Aorta (tissue), 5 donors: ENCODE data around the gene ANKRD11. TPM values are rescaled to one million over a fixed set of nuclear protein-coding genes. Genes with fewer than 3 reads are reported as not detected.
"Not testable (repeated sequence)": the region's sequence is repeated elsewhere in the genome, so short reads cannot be mapped to it uniquely, and the experiment has no call there.

ENCODE experiments used
- ATAC-seq: fragments of 200-7000 bp; cut with Tn5 transposase; one replicate; pipeline ENCODE4 v1.9.1; 2022; ENCODE audit warnings: moderate library complexity; ENCODE audit not compliant: low FRiP score
- DNase-seq, 2 donors: peaks; one replicate each; pipeline ENCODE4 v3.0.0-alpha.2; 2020
- H3K27ac ChIP-seq, 2 donors: one replicate each; pipeline ENCODE4 v1.5.1; 2013; ENCODE audit warnings: low read length in 2 of 2, mild to moderate bottlenecking in 2 of 2, moderate library complexity in 2 of 2, control low read depth in 1 of 2, inconsistent platforms in 1 of 2, low read depth in 1 of 2
- H3K27me3 ChIP-seq, 2 donors: one replicate each; pipeline ENCODE4 v1.6.1; 2013; ENCODE audit warnings: control low read depth in 1 of 2, low read length in 1 of 2, mild to moderate bottlenecking in 1 of 2, moderate library complexity in 1 of 2; ENCODE audit not compliant: insufficient read depth in 2 of 2, control insufficient read depth in 1 of 2
- H3K36me3 ChIP-seq, 2 donors: one replicate each; pipeline ENCODE4 v1.6.1; 2013; ENCODE audit warnings: control low read depth in 1 of 2, low read length in 1 of 2, mild to moderate bottlenecking in 1 of 2; ENCODE audit not compliant: insufficient read depth in 2 of 2, control insufficient read depth in 1 of 2
- H3K4me1 ChIP-seq, 2 donors: one replicate each; pipeline ENCODE4 v1.6.1; 2013; ENCODE audit warnings: low read length in 2 of 2, control low read depth in 1 of 2, mild to moderate bottlenecking in 1 of 2, moderate library complexity in 1 of 2; ENCODE audit not compliant: insufficient read depth in 2 of 2, control insufficient read depth in 1 of 2
- H3K4me3 ChIP-seq, 2 donors: one replicate each; pipeline ENCODE4 v1.5.1; 2013; ENCODE audit warnings: low read length in 2 of 2, control low read depth in 1 of 2, mild to moderate bottlenecking in 1 of 2
- H3K9me3 ChIP-seq: one replicate; pipeline ENCODE4 v1.6.1; 2013; ENCODE audit warnings: mild to moderate bottlenecking, low read length; ENCODE audit not compliant: control insufficient read depth
- WGBS, 2 donors: extraction: QIAGEN DNeasy Blood & Tissue Kit; methylation state at CpG; one replicate each; pipeline ENCODE4 v1.1.7; 2013; 5-methylcytosine and 5-hydroxymethylcytosine counted together
- intact Hi-C, 2 donors: fragments of 100-400 bp; cut with DNase I; formaldehyde crosslinking; loops; one replicate each; pipeline versions ENCODE4 v1.14.2 to v1.15.0; 2022
- polyA plus RNA-seq, 2 donors: library from polyadenylated mRNA; stranded (reverse); fragments of 200-250 nt; gene quantifications; one replicate each; pipeline ENCODE4 v1.2.3, GENCODE V29; 2013
- total RNA-seq, 2 donors: library from RNA; stranded (reverse); fragmentation: NEBNext Ultra II Directional; extraction: Animal tissue kit (Norgen Biotek cat#: 25700); gene quantifications; one replicate each; pipeline ENCODE4 v1.2.1, GENCODE V29; 2021
- donor health status: healthy with polysubstance abuse.
- donor health status: Bipolar disorder and iron deficiency.
- donor health status: DM: no; HTN: no; CAD: no.
- donor health status: DM: no; HTN: no; CAD: no.
- donor health status: DM: yes; HTN: yes; CAD: no.

Gene ANKRD11
- total and polyA plus RNA-seq, 4 donors, result 34.6 to 139 (median 90.1) TPM

- Histone ChIP-seq H3K4me1 (no peaks in the 10 kb centered on the region), H3K27ac (no peak overlapping the region), H3K9me3 (no peaks in the 10 kb centered on the region), H3K4me3 (no peak overlapping the region), H3K27me3 (no peaks in the 10 kb centered on the region), H3K36me3 (peaks cover 0 to 13% of the 10 kb centered on the region in 2 donors)
- intact Hi-C loops, result no loop called here
- 93 to 95% methylated on average over 23 to 27 of the region's 27 CpGs for WGBS, 2 donors
- no peak for ATAC-seq
- DNase-seq, result peak in 1 of 2 donors; percentile 68
Observed at GRCh38 chr16:89269805-89270665, 220.3 kb downstream of the ANKRD11 start.

- Histone ChIP-seq H3K9me3 (no peaks in the 10 kb centered on the region), H3K36me3 (peaks cover 0 to 10% of the 10 kb centered on the region in 2 donors), H3K4me3 (no peak overlapping the region), H3K27ac (no peak overlapping the region), H3K27me3 (no peaks in the 10 kb centered on the region), H3K4me1 (no peaks in the 10 kb centered on the region)
- WGBS, 2 donors, result 91 to 93% methylated on average over 14 of the region's 14 CpGs
- intact Hi-C loops, result no loop called here
- ATAC-seq (peak; percentile 43), DNase-seq (no peak)
Observed at GRCh38 chr16:89268987-89269735, 221.2 kb downstream of the ANKRD11 start.

- Histone ChIP-seq H3K27ac (no peak overlapping the region), H3K4me1 (no peaks in the 10 kb centered on the region), H3K4me3 (no peak overlapping the region), H3K9me3 (no peaks in the 10 kb centered on the region), H3K27me3 (no peaks in the 10 kb centered on the region), H3K36me3 (peaks cover 0 to 10% of the 10 kb centered on the region in 2 donors)
- peak in 1 of 2 donors; percentile 71 for DNase-seq
- intact Hi-C loops, result no loop called here
- WGBS, 2 donors, result 95% methylated on average over 15 to 19 of the region's 19 CpGs
- no peak for ATAC-seq
Observed at GRCh38 chr16:89268585-89268984, 221.8 kb downstream of the ANKRD11 start.

- H3K27ac ChIP-seq, intact Hi-C loops, H3K36me3 ChIP-seq, H3K9me3 ChIP-seq, ATAC-seq, H3K4me1 ChIP-seq, DNase-seq, H3K4me3 ChIP-seq, H3K27me3 ChIP-seq: not testable (repeated sequence)
- WGBS, 2 donors, result 90 to 93% methylated on average over 11 of the region's 15 CpGs
Observed at GRCh38 chr16:89267746-89268145, 222.6 kb downstream of the ANKRD11 start.

GRCh38 chr16:89266521-89267134 is 223.7 kb downstream of the ANKRD11 start:
- intact Hi-C loops, result no loop called here
- no peak overlapping the region for H3K4me3 ChIP-seq
- no peak for ATAC-seq
- DNase-seq, result peak in 1 of 2 donors; percentile 72
- 94 to 95% methylated on average over 17 of the region's 17 CpGs for WGBS, 2 donors
- H3K36me3 ChIP-seq, result peaks cover 0 to 9% of the 10 kb centered on the region in 2 donors
- H3K4me1 ChIP-seq, result no peaks in the 10 kb centered on the region
- H3K27ac ChIP-seq, result no peak overlapping the region
- peaks cover 7% of the 10 kb centered on the region for H3K9me3 ChIP-seq
- H3K27me3 ChIP-seq, result no peaks in the 10 kb centered on the region

- Histone ChIP-seq H3K27ac (no peak overlapping the region), H3K36me3 (peaks cover 0 to 9% of the 10 kb centered on the region in 2 donors), H3K4me3 (no peak overlapping the region), H3K9me3 (peaks cover 7% of the 10 kb centered on the region), H3K27me3 (no peaks in the 10 kb centered on the region), H3K4me1 (no peaks in the 10 kb centered on the region)
- intact Hi-C loops, result no loop called here
- DNase-seq, result no peak
- 90 to 93% methylated on average over 21 of the region's 21 CpGs for WGBS, 2 donors
- ATAC-seq, result no peak
Observed at GRCh38 chr16:89265647-89266046, 224.7 kb downstream of the ANKRD11 start.

- no peaks in the 10 kb centered on the region for H3K27me3 ChIP-seq
- intact Hi-C loops, result no loop called here
- DNase-seq, result peak in 1 of 2 donors; percentile 69
- 83 to 92% methylated on average over 19 of the region's 19 CpGs for WGBS, 2 donors
- no peak overlapping the region for H3K27ac ChIP-seq
- no peak overlapping the region for H3K4me3 ChIP-seq
- no peaks in the 10 kb centered on the region for H3K4me1 ChIP-seq
- peaks cover 7% of the 10 kb centered on the region for H3K9me3 ChIP-seq
- peaks cover 0 to 9% of the 10 kb centered on the region in 2 donors for H3K36me3 ChIP-seq
- no peak for ATAC-seq
Observed at GRCh38 chr16:89264800-89265550, 225.4 kb downstream of the ANKRD11 start.
